Neural crest cell (in vitro differentiated cells): ENCODE data around the gene TOR4A. TPM values are rescaled to one million over a fixed set of nuclear protein-coding genes. Genes with fewer than 3 reads are reported as not detected.
A peak's percentile ranks its signal among the peaks of the same experiment; 100 is the strongest.

Experiments used
- DNase-seq: peaks from one replicate; pipeline ENCODE4 v3.0.0; 2021; ENCODE audit warnings: low read depth, mixed read lengths, low spot score
- H3K27ac Mint-ChIP-seq: one replicate; pipeline ENCODE4 v1.8.0; 2021; ENCODE audit warnings: mild to moderate bottlenecking, mixed read lengths; ENCODE audit not compliant: unreplicated experiment
- H3K27me3 Mint-ChIP-seq: 2 replicates; pipeline ENCODE4 v1.8.0; 2021; ENCODE audit warnings: low read depth, mild to moderate bottlenecking, mixed read lengths
- H3K36me3 Mint-ChIP-seq: 2 replicates; pipeline ENCODE4 v1.8.0; 2021; ENCODE audit warnings: low read depth, mild to moderate bottlenecking, mixed read lengths
- H3K4me1 Mint-ChIP-seq: 2 replicates; pipeline ENCODE4 v1.8.0; 2021; ENCODE audit warnings: mixed read lengths
- H3K4me3 Mint-ChIP-seq: one replicate; pipeline ENCODE4 v1.8.0; 2021; ENCODE audit warnings: mild to moderate bottlenecking, mixed read lengths
- H3K9me3 Mint-ChIP-seq: 2 replicates; pipeline ENCODE4 v1.8.0; 2021; ENCODE audit warnings: mixed read lengths
- CTCF ChIP-seq: fragments of 200-600 bp; sonication (generic); conservative IDR thresholded peaks from 2 replicates; pipeline ENCODE4 v1.5.0; 2021; ENCODE audit warnings: antibody characterized with exemption, mild to moderate bottlenecking
- total RNA-seq: library from RNA; stranded (reverse); gene quantifications from 2 replicates; pipeline ENCODE4 v1.2.1, GENCODE V29; 2021

TOR4A gene
- total RNA-seq, 1 donor from 2014 or later: 0.86 TPM

- Mint-ChIP-seq H3K27me3 (peaks cover 3% of the 10 kb centered on the region), H3K4me1 (peaks cover 13% of the 10 kb centered on the region), H3K27ac (peak overlapping the region; percentile 83), H3K4me3 (peak overlapping the region; percentile 97), H3K36me3 (peaks cover 2% of the 10 kb centered on the region), H3K9me3 (no peaks in the 10 kb centered on the region)
- no peak for DNase-seq
- TF ChIP-seq CTCF: no peak
Measured at GRCh38 chr9:137253717-137254623, 23.6 kb upstream of the TOR4A start.

GRCh38 chr9:137254624-137255447 is 22.7 kb upstream of the TOR4A start, which contains the start of gene NELFB:
NELFB (plus strand) TSS chr9:137255327.
- H3K4me3 Mint-ChIP-seq: peak within 1 kb of the TSS; percentile 97
- H3K4me1 Mint-ChIP-seq: peaks cover 13% of the 10 kb centered on the region
- peaks cover 2% of the 10 kb centered on the region for H3K36me3 Mint-ChIP-seq
- DNase-seq: peak; percentile 99
- H3K27ac Mint-ChIP-seq: peak within 1 kb of the TSS; percentile 83
- H3K9me3 Mint-ChIP-seq: no peaks in the 10 kb centered on the region
- H3K27me3 Mint-ChIP-seq: peaks cover 3% of the 10 kb centered on the region
- TF ChIP-seq CTCF: no peak

GRCh38 chr9:137255448-137256114 is 21.9 kb upstream of the TOR4A start:
- Mint-ChIP-seq H3K27me3 (peaks cover 3% of the 10 kb centered on the region), H3K36me3 (peaks cover 2% of the 10 kb centered on the region), H3K4me3 (peak overlapping the region; percentile 88), H3K27ac (no peak overlapping the region), H3K9me3 (no peaks in the 10 kb centered on the region), H3K4me1 (peaks cover 13% of the 10 kb centered on the region)
- TF ChIP-seq CTCF: no peak
- no peak for DNase-seq

- TF ChIP-seq CTCF: no peak
- H3K36me3 Mint-ChIP-seq: peaks cover 3% of the 10 kb centered on the region
- no peaks in the 10 kb centered on the region for H3K9me3 Mint-ChIP-seq
- no peak for DNase-seq
- peaks cover 8% of the 10 kb centered on the region for H3K4me1 Mint-ChIP-seq
- H3K4me3 Mint-ChIP-seq: peak overlapping the region; percentile 88
- H3K27me3 Mint-ChIP-seq: peaks cover 3% of the 10 kb centered on the region
- no peak overlapping the region for H3K27ac Mint-ChIP-seq
Measured at GRCh38 chr9:137256362-137256761, 21.2 kb upstream of the TOR4A start.

- Mint-ChIP-seq H3K36me3 (peaks cover 7% of the 10 kb centered on the region), H3K27ac (no peak overlapping the region), H3K9me3 (no peaks in the 10 kb centered on the region), H3K4me3 (peak overlapping the region; percentile 88), H3K4me1 (peaks cover 10% of the 10 kb centered on the region), H3K27me3 (peaks cover 3% of the 10 kb centered on the region)
- TF ChIP-seq CTCF: no peak
- DNase-seq: no peak
Measured at GRCh38 chr9:137256856-137257255, 20.7 kb upstream of the TOR4A start.
